ENCODE measurements around the gene LRBA.

The LRBA gene

DNA sequence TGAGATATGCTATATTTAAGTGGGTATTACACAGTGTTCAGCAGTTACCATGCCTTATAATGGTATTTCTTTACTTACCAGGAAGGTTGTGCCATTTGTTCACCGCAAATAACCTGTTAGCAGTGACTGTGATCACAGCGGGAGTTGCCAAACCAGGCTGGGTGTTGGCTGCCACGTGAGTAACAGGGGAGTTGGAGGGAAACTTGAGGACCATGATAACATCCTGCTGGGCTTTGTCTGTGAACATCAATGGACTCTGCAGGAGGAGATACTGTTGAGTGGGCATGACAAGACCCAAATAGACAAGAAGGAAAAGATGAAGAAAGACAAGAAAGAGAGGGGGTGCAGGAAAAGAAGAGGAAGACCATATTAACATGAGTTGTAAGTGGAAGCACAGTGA, 694.0 kb downstream of the LRBA start:
- no peak for DNase-seq (ENCODE audit: low spot score)

DNA sequence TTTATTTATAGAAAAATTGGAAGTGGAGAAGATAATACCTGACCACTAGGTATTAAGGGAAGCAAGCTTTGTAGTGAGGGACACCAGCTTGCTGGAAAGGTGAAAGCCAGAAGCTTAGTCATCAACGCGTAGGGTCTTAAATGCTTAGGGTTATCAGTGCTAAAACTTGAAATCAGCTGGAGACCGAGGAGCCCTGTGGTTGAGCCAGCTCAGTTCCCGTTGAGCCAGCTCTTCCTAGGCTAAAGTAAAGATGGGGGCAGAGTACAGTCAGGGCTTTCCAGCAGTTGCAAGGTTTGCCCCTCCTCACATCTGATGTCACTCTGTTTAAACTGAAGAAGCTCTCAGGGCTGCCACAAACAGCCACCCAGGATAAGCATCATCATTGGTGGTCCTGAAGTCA, 696.1 kb downstream of the LRBA start:
- no peak for DNase-seq (ENCODE audit: low spot score)

DNA sequence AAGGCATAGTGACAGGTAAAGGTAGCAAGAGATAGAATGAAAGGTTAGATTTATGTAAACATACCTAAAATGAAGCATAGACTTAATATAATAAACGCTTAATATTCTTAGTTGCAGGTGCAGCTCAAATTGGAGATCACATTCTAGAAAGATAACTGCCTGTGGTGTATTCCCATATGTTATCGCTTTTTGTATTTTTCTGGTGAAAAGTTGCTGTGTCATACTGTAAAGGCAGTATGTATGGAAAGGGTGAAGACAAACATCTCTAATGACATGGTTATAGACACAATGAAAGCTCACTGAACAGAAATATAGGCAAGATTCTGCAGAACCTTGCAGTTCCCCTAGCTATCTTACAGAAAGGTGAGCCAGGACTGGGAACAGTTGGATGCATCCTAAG, 696.6 kb downstream of the LRBA start:
- no peak for DNase-seq (ENCODE audit: low spot score)

DNA sequence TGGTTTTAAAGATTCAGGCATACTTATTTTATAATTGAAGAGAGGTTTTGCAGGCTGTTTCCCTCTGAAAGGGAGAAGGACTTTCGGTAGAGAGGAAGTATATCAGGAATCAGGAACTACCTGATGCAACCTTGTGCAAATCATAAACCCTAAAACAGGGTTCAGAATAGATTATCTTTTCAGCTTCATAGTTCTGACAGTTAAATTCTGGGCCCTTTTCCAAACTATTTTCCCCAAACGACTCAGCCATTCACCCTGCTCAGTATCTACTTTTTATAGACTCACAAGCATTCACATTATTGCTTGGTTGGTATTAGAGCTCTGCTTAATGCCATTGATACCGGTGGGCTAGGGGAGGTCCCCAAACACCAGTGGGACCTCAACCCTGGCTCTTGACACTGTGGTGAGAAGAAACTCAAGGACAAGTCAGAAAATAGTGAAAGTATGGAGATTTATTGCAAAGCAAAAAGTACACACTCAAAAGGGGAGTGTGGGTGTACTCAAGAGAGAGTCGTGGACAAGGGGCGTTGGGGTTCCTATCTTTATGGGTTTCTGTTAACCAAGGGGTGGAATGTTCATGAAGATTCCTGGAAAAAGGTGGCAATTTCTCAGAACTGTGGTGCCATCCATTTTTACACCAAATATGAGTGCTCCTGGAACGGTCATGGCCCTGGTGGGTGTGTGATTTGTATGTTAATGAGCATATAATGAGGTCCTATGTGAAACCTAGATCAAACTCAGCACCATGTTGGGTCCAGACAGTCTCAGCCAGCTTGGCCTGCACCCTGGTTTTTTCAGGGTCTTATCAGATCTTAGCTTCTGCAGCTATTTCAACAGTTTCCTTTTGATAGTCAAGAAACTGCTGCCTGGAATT, 698.5 kb downstream of the LRBA start:
- DNase-seq (ENCODE audit: low spot score): no peak

DNA sequence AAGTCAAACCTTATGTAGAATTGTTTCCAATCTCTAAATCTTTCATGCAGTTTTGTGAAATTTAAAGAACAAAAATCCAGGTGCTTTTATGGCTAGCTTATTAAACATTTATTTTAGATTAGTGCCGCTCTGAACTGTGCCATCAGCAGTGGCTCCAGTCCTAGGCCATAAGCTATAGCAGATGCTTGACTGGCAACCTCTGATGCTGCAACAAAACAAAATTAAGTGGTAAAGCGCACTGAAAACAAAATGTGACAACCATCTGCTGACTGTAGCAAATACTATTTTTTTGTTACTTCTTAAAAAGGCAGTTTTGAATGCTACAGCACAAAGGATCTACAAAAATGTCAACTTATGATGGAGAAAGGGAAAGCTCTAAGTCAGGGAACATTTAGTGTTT, 699.4 kb downstream of the LRBA start:
- DNase-seq (ENCODE audit: low spot score): no peak

DNA sequence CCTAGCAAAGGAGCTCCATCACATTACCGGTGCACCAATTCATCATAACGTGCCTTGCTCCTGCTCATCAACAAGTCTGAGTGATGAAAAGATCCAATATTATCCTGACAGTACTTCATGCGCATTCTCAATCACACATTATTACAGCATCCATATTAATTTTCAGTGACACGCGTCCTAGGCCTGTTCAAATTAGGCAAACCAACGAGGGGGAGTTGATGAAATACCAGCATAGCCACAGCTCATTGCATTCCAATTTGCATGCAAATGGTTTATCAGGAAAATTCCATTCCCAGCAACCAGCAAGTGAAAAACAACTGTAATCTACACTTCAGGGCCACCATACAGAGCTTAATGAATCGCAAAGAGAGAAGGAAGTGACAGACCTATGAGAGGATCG, 699.9 kb downstream of the LRBA start:
- no peak for DNase-seq (ENCODE audit: low spot score)

DNA sequence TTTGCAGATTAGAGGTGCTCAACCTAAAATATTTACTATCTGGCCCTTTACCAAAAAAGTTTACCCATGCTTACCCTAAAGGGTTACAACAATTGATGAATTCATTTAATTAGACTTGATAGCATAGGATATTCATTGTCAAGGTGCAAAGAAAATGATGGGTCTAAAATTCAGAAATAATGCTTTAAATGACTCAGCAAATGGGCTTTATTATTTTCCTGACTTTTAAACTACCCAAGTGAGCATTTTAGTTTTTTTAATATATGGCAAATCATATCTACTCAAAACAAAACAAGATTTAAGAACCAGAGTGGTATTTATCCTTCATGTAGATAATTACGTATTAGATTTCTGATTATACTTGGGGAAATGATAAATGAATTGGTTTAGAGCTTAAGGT, 701.1 kb downstream of the LRBA start:
- no peak for DNase-seq (ENCODE audit: low spot score)

DNA sequence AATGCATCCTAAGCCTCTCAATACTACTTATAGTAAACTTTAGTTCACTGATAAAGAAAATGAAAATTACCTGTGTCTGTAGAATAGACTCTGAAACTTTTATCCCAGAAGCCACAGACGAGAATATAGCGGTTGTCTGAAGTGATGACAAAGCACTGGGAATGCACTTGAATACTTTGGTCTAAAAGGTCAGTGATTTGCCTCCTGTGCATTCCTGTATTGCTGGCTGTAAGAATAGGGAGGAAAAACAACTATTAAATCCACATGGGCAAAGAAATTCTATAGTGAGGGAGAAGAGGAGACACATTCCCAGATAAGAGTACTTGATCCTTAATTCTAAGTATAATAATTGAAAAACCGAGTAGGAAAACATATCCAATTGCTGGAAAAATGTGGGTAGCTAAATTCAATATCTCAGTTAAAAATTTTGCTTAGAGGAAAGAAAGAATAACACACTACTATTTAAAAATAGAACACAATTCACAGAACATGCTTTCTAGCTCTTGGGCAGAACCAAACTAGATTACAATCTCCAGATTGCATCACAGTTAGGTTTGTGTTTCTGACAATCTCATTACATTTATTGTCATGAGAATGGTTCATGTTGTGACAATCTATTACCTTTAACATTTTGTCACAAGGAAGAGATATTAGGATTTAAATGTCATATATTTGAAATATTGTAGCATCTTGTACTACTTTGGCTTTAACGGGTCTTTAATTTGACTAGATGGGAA, 704.8 kb downstream of the LRBA start:
- DNase-seq (ENCODE audit: low spot score): peak; percentile 4

DNA sequence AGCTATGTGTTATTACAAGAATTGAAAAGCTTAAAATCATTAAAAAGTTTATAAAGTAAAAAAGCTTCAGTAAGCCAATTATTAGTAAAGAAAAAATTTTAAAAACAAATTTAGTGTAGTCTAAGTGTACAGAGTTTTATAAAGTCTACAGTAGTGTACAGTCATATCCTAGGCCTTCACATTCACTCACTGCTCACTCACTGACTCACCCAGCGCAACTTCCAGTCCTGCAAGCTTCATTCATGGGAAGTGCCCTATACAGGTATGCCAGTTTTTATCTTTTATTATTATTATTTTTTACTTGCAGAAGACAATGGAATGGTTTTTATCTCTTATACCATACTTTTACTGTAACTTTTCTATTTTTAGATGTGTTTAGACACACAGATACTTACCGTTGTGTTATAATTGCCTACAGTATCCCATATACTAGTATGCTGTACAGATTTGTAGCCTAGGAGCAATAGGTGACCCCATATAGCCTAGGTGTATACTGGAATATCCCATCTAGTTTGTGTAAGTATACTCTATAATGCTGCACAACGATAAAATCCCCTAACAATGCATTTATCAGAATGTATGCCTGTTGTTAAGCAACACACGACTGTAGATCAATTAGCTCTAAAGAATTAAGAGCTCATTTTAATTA, 706.1 kb downstream of the LRBA start:
- DNase-seq (ENCODE audit: low spot score): no peak

DNA sequence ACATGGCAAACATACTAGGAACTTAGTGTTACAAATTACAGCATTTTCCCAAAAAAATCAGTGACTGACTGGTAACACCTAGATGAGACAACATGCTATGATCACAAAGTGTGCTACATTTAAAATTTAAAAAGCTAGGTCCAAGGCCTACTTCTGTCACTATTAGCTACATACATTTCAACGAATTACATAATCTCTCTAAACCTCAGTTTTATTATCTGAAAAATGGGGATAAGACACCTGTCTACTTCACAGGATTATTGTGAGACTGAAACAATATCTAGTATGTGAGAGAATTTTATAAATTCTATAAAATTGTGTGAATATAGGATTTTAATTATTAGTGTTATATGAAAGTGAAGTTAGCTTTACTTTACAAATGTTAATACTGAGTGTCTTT, 708.4 kb downstream of the LRBA start:
- no peak for DNase-seq (ENCODE audit: low spot score)

DNA sequence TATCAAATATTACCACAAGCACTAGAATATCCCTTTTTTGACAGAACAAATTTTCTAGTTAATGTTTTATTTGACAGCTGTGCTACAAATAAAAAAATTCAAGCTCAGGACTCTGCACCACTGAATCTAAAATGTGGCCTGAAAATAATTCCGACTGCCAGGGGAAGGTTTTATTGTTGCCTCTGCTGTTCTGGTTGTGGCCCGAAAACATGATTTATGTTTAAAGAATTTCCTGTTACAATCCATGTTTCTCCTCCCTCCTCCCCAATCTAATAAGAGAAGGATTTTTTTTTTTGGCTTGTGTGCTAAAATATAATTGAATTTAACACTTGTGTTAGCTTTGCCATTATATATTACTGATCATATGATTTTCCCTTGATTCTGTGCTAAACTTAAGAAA, 709.1 kb downstream of the LRBA start:
- DNase-seq (ENCODE audit: low spot score): no peak

DNA sequence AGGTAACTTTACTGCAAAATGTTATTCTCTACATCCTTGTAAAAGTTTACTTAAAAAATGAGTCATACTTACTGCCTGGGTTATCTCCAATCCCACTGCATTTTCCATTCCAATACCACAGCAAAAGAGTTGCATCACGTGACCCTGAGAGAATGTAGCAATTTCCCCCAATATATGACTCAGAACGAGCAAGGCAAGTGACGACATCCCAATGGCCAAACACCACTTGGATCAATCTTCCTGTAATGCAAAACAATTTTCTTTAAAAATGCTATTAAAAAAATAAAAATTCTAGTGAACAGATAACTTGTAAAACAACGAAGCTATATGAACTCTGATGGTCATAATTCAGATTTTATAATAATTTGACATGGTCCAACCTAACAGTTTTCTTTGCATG, 712.5 kb downstream of the LRBA start:
- peak; percentile 59 for DNase-seq (ENCODE audit: low spot score)

DNA sequence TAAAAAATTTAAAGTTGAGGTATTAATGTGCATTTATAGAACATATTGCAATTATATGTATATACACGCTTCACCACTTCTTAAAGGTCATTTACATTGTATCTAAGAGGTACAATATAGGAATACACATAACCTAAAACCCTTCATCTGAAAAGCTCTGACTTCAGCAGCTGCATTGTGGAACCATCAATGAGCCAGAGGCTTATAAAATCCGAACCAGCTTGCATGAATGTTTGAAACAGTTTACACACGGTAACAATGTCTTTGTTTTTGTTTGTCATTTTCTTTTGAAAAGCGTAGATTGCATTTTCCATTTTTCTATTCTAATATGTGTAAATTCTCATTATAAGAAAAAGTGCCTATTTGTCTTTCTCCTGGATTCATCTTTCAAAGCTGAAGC, 715.3 kb downstream of the LRBA start:
- no peak for DNase-seq (ENCODE audit: low spot score)

DNA sequence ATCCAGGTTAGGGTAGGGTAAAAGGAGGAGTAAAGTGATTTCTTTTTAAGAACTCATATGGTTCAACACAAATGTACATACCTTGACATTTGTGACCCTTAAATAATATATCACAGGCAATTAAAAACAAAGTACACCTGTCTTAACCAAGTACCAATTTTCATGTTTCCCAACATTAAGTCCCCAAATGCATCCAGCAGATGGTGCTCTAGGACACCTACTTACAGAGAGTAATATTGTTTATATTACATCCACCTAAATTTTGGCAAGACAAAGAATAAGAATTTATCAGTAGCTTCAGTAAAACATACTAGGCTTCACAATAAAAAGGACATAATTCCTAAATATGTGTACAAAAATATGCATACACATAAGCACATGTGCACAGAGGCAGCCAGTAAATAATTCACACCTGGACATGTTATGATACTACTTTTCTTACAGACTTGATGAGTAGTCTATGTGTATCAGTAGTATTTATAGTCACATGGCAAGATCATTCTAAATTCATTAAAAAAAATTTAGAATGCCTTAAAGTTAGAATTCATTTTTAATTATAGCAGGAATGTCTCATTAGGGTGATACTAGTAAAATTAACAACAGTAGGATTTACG, 717.1 kb downstream of the LRBA start:
- no peak for DNase-seq (ENCODE audit: low spot score)

DNA sequence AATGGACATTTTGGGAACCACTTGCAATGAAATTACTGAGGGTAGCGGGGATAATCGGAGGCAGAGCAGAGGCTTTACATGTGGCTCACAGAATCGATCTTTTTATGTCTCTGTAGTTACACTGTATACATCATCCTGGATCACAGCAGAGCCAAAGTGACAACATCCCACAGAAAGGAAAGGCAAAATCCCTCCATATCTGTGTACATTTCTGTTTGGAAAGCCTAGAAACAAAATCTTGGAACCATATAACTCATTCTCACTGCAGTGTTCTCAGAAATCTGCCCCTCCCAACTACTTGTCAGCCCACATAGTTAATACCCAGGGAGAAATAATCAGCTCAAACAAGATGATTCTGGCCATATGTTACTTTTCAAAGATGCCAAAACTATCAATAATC, 725.2 kb downstream of the LRBA start:
- no peak for DNase-seq (ENCODE audit: low spot score)

DNA sequence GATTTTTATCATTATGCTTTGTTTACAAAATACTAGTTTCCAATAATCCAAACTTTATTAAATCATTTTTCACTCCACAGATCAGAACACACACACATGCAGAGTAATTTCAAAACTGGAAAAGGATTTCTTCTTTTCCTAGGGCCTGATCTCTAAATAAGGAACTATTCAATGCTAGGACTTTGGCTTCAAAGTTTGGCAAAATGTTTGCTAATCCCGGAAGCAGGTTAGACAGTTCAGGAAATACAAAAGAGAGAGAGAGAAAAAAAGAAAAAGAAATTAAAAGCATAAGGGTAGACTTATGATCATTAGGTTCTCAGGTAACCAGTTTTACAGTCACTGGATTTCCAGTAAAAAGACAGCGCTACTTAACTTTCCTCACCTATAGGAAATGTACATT, 725.9 kb downstream of the LRBA start:
- no peak for DNase-seq (ENCODE audit: low spot score)

DNA sequence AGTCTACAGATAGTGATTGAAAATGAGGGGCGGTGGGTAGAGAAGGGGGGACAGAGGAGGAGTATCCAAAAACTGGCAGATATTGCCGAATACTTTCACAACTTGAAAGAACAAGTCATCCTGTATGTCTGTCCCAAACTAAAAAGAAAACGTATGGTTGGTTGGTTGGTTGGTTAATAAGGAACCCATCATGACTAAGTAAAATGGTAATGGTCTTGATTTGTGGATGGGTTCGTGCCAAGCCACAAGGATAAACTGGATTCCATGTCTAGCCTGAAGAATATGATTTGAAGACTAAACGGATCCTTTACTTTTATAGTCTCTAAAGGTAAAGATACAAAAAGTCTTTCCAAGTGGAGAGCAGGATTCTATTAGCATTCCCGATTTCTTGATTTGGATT, 728.4 kb downstream of the LRBA start:
- DNase-seq (ENCODE audit: low spot score): no peak

DNA sequence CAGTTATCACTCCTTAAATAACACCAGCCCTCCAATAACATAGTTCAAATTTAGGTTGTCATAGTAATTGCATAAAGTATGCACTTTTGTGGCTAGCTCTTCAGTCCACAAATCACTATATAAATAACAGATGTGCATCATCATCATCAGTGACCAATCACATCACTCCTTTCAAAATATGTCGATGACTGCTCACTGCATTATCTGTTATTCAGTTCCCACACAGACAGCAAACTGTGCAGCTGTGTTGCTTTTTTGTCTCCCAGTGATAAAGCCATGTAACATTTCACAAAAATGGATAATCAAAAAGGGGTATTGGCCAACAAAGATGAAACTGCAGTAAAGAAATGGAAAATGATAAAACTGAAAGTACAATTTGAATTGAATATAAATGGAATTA, 731.4 kb downstream of the LRBA start:
- DNase-seq (ENCODE audit: low spot score): peak; percentile 83

DNA sequence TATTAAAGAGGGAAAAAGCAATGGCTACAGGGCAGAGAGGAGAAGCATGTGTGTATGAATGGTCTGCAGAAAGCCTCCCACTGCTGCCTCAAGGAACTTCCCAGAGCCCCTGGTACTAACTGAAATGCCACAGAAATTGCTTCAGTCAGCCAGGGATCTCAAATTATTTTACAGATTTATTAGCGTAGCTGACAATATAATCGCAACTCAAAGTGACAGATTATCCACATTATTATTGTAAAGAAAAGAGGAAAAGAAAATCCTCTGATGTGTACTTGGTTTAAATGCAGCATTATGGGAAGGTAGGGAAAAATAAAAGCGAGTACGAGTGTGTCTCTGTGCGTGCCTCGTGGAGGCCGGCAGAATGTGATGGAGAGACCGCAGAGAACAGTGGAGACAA, 734.1 kb downstream of the LRBA start:
- no peak for DNase-seq (ENCODE audit: low spot score)

DNA sequence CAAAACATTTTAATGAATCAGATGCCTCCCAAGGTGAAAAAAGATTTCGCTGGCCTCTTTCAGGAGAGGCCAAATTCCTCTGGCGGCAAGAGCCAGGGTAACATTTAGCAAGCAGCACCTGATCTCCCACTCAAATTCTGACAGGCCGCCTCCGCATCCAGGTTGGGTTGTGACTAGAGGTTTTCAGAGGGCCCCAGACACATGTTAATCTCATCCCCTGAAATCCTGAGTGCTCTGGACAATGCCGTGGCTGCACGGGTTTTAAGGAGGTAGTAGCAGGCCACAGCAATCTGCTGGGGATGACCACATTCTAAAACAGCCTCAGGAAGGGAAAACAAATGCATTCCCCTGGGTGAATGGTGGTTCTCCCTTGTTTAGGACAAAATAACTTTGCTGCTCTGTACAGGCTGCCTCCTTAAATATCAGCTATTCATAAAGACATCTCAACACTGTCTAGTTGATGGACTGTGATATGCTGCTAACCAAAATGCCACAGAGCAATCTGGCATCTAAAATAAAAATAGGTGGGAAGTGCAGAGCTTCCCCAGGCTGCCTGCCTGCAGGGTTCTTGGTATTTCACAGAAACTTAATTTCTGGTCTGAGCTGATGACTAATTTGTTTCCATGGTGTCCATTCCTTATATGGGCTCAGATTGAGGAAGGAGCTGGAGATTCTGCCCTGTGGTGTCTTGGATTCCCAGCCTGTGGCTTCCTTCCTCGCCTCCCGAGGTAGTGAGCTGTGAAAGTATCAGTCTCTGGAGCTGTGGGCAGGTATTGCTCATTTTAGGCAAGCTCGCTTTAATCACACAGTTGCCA, 734.8 kb downstream of the LRBA start:
- peak; percentile 56 for DNase-seq (ENCODE audit: low spot score)

DNA sequence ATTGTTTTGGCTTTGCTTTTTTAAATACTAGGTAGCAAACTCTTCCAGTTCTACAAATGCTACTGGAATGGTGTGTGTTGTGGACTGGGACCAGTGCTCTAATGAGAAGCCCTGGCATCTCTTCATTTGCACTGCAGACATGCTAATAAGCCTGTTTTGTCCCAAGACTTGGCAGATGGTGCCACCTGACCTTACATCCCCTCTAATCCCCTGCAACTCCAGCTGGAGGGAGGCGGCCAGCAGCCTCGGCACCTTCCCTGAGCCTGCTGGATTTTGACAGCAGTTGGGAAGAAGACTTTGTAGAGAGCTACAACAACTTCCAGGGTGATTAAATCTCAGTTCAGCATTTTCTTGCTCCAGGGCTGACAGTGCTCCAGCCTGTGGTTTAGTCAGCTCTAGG, 736.9 kb downstream of the LRBA start:
- no peak for DNase-seq (ENCODE audit: low spot score)

DNA sequence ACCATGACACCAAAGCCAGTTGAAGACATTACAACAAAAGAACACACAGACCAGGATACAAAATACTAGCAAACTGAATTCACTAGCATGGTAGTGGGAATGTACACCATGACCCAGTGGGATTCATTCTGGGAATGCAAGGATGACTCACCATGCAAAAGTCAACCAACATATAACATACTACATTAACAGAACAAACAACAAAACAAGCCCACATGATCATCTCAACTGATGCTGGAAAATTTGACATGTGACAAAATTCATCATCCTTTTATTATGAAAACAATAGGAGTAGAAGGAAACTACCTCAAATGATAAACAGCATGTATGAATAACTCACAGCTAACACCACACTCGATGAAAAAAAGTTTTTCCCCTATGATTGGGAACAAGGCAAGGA, 746.6 kb downstream of the LRBA start:
- no peak for DNase-seq (ENCODE audit: low spot score)
